CD8-positive, alpha-beta memory T cell (primary cell): ENCODE data around the gene KCNJ10. TPM values are rescaled to one million over a fixed set of nuclear protein-coding genes. Genes with fewer than 3 reads are reported as not detected.

Experiments
- CTCF ChIA-PET: fragments of 350-600 bp; sonication (Branson Sonifier 250); formaldehyde crosslinking; loops from one replicate; lab custom pipeline; 2021; ENCODE audit warnings: antibody characterized with exemption; lab: Charles Lee
- POLR2A ChIA-PET: fragments of 350-600 bp; sonication (Branson Sonifier 250); formaldehyde crosslinking; loops from one replicate; lab custom pipeline; 2021; ENCODE audit warnings: antibody characterized with exemption; lab: Charles Lee
- DNase-seq, 5 donors: peaks; one replicate each; pipeline versions ENCODE4 v3.0.0 to v3.0.0-alpha.2; 2020 to 2022; ENCODE audit warnings: mixed read lengths in 1 of 5
- H3K27ac ChIP-seq: one replicate; pipeline ENCODE4 v1.7.0; 2013; ENCODE audit warnings: low read depth, mild to moderate bottlenecking, low read length, moderate library complexity
- H3K27me3 ChIP-seq: 2 replicates; pipeline ENCODE4 v1.7.0; 2013; ENCODE audit warnings: low read length, mild to moderate bottlenecking; ENCODE audit not compliant: insufficient read depth, poor library complexity, severe bottlenecking
- H3K36me3 ChIP-seq: 2 replicates; pipeline ENCODE4 v1.7.0; 2013; ENCODE audit warnings: mild to moderate bottlenecking, low read length, moderate library complexity; ENCODE audit not compliant: insufficient read depth
- H3K4me1 ChIP-seq: 2 replicates; pipeline ENCODE4 v1.7.0; 2013; ENCODE audit warnings: mild to moderate bottlenecking, low read length, moderate library complexity; ENCODE audit not compliant: insufficient read depth
- H3K4me3 ChIP-seq: 2 replicates; pipeline ENCODE4 v1.7.0; 2013; ENCODE audit warnings: mild to moderate bottlenecking, low read length
- H3K9me3 ChIP-seq: 2 replicates; pipeline ENCODE4 v1.7.0; 2013; ENCODE audit warnings: mild to moderate bottlenecking, low read length
- H3K27ac Mint-ChIP-seq, 8 donors: one replicate each; pipeline ENCODE4 v1.8.0; 2020 to 2021; ENCODE audit warnings: mixed read lengths in 8 of 8, mild to moderate bottlenecking in 6 of 8, inconsistent platforms in 3 of 8, moderate library complexity in 3 of 8
- H3K27me3 Mint-ChIP-seq, 2 donors: one replicate each; pipeline ENCODE4 v1.8.0; 2020 to 2021; ENCODE audit warnings: mixed read lengths in 2 of 2, mild to moderate bottlenecking in 1 of 2, moderate library complexity in 1 of 2
- H3K36me3 Mint-ChIP-seq, 3 donors: one replicate each; pipeline ENCODE4 v1.8.0; 2020 to 2021; ENCODE audit warnings: mixed read lengths in 3 of 3, inconsistent platforms in 1 of 3, mild to moderate bottlenecking in 1 of 3
- H3K4me1 Mint-ChIP-seq, 3 donors: one replicate each; pipeline ENCODE4 v1.8.0; 2020 to 2021; ENCODE audit warnings: mixed read lengths in 3 of 3, inconsistent platforms in 1 of 3, mild to moderate bottlenecking in 1 of 3
- H3K4me3 Mint-ChIP-seq, 7 donors: one replicate each; pipeline ENCODE4 v1.8.0; 2020 to 2021; ENCODE audit warnings: mixed read lengths in 7 of 7, mild to moderate bottlenecking in 6 of 7, moderate library complexity in 4 of 7, inconsistent platforms in 2 of 7
- H3K9me3 Mint-ChIP-seq, 5 donors: one replicate each; pipeline ENCODE4 v1.8.0; 2020 to 2022; ENCODE audit warnings: mixed read lengths in 5 of 5, mild to moderate bottlenecking in 3 of 5, moderate library complexity in 2 of 5, inconsistent platforms in 1 of 5
- polyA plus RNA-seq: library from polyadenylated mRNA; unstranded; fragments of 300-500 nt; fragmentation: Illumina TruSeq; gene quantifications from one replicate; pipeline ENCODE4 v1.2.3, GENCODE V29; 2021
- total RNA-seq, 2 experiments: library from RNA; stranded (reverse); gene quantifications; one replicate each; pipeline ENCODE4 v1.2.3, GENCODE V29; 2021

Gene KCNJ10
- total and polyA plus RNA-seq, 3 experiments from 2014 or later, result 0.13 TPM; not detected in 2

GRCh38 chr1:159989581-159989980 is 80.4 kb downstream of the KCNJ10 start:
- Mint-ChIP-seq H3K36me3 (no peaks in the 10 kb centered on the region), H3K27me3 (peaks cover 18 to 55% of the 10 kb centered on the region in 2 donors), H3K27ac (no peak overlapping the region), H3K4me1 (peaks cover 0 to 6% (median 0%) of the 10 kb centered on the region in 3 donors), H3K4me3 (no peak overlapping the region), H3K9me3 (no peaks in the 10 kb centered on the region)
- no peak overlapping the region for H3K4me3 ChIP-seq
- no peaks in the 10 kb centered on the region for H3K36me3 ChIP-seq
- no peaks in the 10 kb centered on the region for H3K4me1 ChIP-seq
- POLR2A ChIA-PET, result no interaction called here
- no peaks in the 10 kb centered on the region for H3K27me3 ChIP-seq
- H3K9me3 ChIP-seq, result no peaks in the 10 kb centered on the region
- CTCF ChIA-PET, result no interaction called here
- no peak for DNase-seq
- H3K27ac ChIP-seq, result no peak overlapping the region

GRCh38 chr1:159988006-159988405 is 82.0 kb downstream of the KCNJ10 start:
- Mint-ChIP-seq H3K27me3 (peaks cover 13 to 59% of the 10 kb centered on the region in 2 donors), H3K4me3 (no peak overlapping the region), H3K36me3 (no peaks in the 10 kb centered on the region), H3K4me1 (peaks cover 0 to 6% (median 0%) of the 10 kb centered on the region in 3 donors), H3K9me3 (no peaks in the 10 kb centered on the region), H3K27ac (peak overlapping the region in 1 of 8 donors; percentile 18)
- Histone ChIP-seq H3K27ac (no peak overlapping the region), H3K4me1 (no peaks in the 10 kb centered on the region), H3K36me3 (no peaks in the 10 kb centered on the region), H3K27me3 (no peaks in the 10 kb centered on the region), H3K4me3 (no peak overlapping the region), H3K9me3 (no peaks in the 10 kb centered on the region)
- no peak for DNase-seq
- CTCF ChIA-PET, result no interaction called here
- POLR2A ChIA-PET, result no interaction called here

- H3K9me3 ChIP-seq, result no peaks in the 10 kb centered on the region
- Mint-ChIP-seq H3K36me3 (no peaks in the 10 kb centered on the region), H3K9me3 (no peaks in the 10 kb centered on the region), H3K4me1 (peaks cover 0 to 6% (median 0%) of the 10 kb centered on the region in 3 donors), H3K27ac (no peak overlapping the region), H3K4me3 (no peak overlapping the region), H3K27me3 (peaks cover 10 to 59% of the 10 kb centered on the region in 2 donors)
- H3K27me3 ChIP-seq, result no peaks in the 10 kb centered on the region
- no peaks in the 10 kb centered on the region for H3K4me1 ChIP-seq
- ChIA-PET POLR2A (no interaction called here), CTCF (interaction anchor here (1.7 kb wide), 1 partner anchor 20 kb away, joined by 5 read pairs; no protein-coding TSS in a partner anchor)
- H3K4me3 ChIP-seq, result no peak overlapping the region
- H3K36me3 ChIP-seq, result no peaks in the 10 kb centered on the region
- H3K27ac ChIP-seq, result no peak overlapping the region
- no peak for DNase-seq
Observed at GRCh38 chr1:159987186-159987585, 82.8 kb downstream of the KCNJ10 start.

- no peak for DNase-seq
- Histone ChIP-seq H3K9me3 (no peaks in the 10 kb centered on the region), H3K27me3 (no peaks in the 10 kb centered on the region), H3K27ac (no peak overlapping the region), H3K4me3 (no peak overlapping the region), H3K4me1 (no peaks in the 10 kb centered on the region), H3K36me3 (no peaks in the 10 kb centered on the region)
- H3K27me3 Mint-ChIP-seq, result peaks cover 12 to 60% of the 10 kb centered on the region in 2 donors
- ChIA-PET POLR2A (no interaction called here), CTCF (interaction anchor here (1.7 kb wide), 1 partner anchor 21 kb away, joined by 5 read pairs; no protein-coding TSS in a partner anchor)
- H3K4me1 Mint-ChIP-seq, result peaks cover 0 to 3% (median 0%) of the 10 kb centered on the region in 3 donors
- no peak overlapping the region for H3K4me3 Mint-ChIP-seq
- H3K9me3 Mint-ChIP-seq, result no peaks in the 10 kb centered on the region
- H3K27ac Mint-ChIP-seq, result no peak overlapping the region
- no peaks in the 10 kb centered on the region for H3K36me3 Mint-ChIP-seq
Observed at GRCh38 chr1:159986531-159986930, 83.4 kb downstream of the KCNJ10 start.

- POLR2A ChIA-PET, result no interaction called here
- DNase-seq, result no peak
- Histone ChIP-seq H3K4me1 (no peaks in the 10 kb centered on the region), H3K4me3 (no peak overlapping the region), H3K27ac (no peak overlapping the region), H3K9me3 (no peaks in the 10 kb centered on the region), H3K36me3 (no peaks in the 10 kb centered on the region), H3K27me3 (no peaks in the 10 kb centered on the region)
- no peaks in the 10 kb centered on the region for H3K4me1 Mint-ChIP-seq
- no peaks in the 10 kb centered on the region for H3K9me3 Mint-ChIP-seq
- no peak overlapping the region for H3K27ac Mint-ChIP-seq
- no peaks in the 10 kb centered on the region for H3K36me3 Mint-ChIP-seq
- H3K27me3 Mint-ChIP-seq, result peaks cover 12 to 56% of the 10 kb centered on the region in 2 donors
- H3K4me3 Mint-ChIP-seq, result no peak overlapping the region
- CTCF ChIA-PET, result interaction anchor here (1.7 kb wide), 1 partner anchor 21 kb away, joined by 5 read pairs; no protein-coding TSS in a partner anchor
Observed at GRCh38 chr1:159986093-159986492, 83.9 kb downstream of the KCNJ10 start.

GRCh38 chr1:159985473-159985872 is 84.5 kb downstream of the KCNJ10 start:
- Histone ChIP-seq H3K36me3 (no peaks in the 10 kb centered on the region), H3K4me3 (no peak overlapping the region), H3K27ac (no peak overlapping the region), H3K9me3 (no peaks in the 10 kb centered on the region), H3K27me3 (no peaks in the 10 kb centered on the region), H3K4me1 (no peaks in the 10 kb centered on the region)
- Mint-ChIP-seq H3K4me3 (no peak overlapping the region), H3K27me3 (peaks cover 15 to 56% of the 10 kb centered on the region in 2 donors), H3K4me1 (no peaks in the 10 kb centered on the region), H3K27ac (no peak overlapping the region), H3K9me3 (no peaks in the 10 kb centered on the region), H3K36me3 (no peaks in the 10 kb centered on the region)
- ChIA-PET CTCF (interaction anchor here (1.7 kb wide), 1 partner anchor 22 kb away, joined by 5 read pairs; no protein-coding TSS in a partner anchor), POLR2A (no interaction called here)
- no peak for DNase-seq

- ChIA-PET CTCF (no interaction called here), POLR2A (no interaction called here)
- H3K27ac ChIP-seq, result no peak overlapping the region
- H3K27me3 ChIP-seq, result no peaks in the 10 kb centered on the region
- no peak overlapping the region for H3K4me3 ChIP-seq
- no peaks in the 10 kb centered on the region for H3K4me1 ChIP-seq
- H3K4me1 Mint-ChIP-seq, result no peaks in the 10 kb centered on the region
- no peak for DNase-seq
- no peak overlapping the region for H3K4me3 Mint-ChIP-seq
- H3K27ac Mint-ChIP-seq, result peak overlapping the region in 1 of 8 donors; percentile 11
- no peaks in the 10 kb centered on the region for H3K36me3 ChIP-seq
- no peaks in the 10 kb centered on the region for H3K36me3 Mint-ChIP-seq
- H3K9me3 ChIP-seq, result no peaks in the 10 kb centered on the region
- no peaks in the 10 kb centered on the region for H3K9me3 Mint-ChIP-seq
- H3K27me3 Mint-ChIP-seq, result peaks cover 13 to 60% of the 10 kb centered on the region in 2 donors
Observed at GRCh38 chr1:159983681-159984080, 86.3 kb downstream of the KCNJ10 start.

GRCh38 chr1:159982280-159982679 is 87.7 kb downstream of the KCNJ10 start:
- no peak overlapping the region for H3K27ac ChIP-seq
- no peaks in the 10 kb centered on the region for H3K36me3 ChIP-seq
- CTCF ChIA-PET, result no interaction called here
- no peaks in the 10 kb centered on the region for H3K36me3 Mint-ChIP-seq
- no peaks in the 10 kb centered on the region for H3K4me1 Mint-ChIP-seq
- H3K4me3 Mint-ChIP-seq, result no peak overlapping the region
- no peak for DNase-seq
- H3K27me3 Mint-ChIP-seq, result peaks cover 14 to 52% of the 10 kb centered on the region in 2 donors
- H3K27me3 ChIP-seq, result no peaks in the 10 kb centered on the region
- H3K9me3 ChIP-seq, result no peaks in the 10 kb centered on the region
- no peaks in the 10 kb centered on the region for H3K4me1 ChIP-seq
- no peak overlapping the region for H3K27ac Mint-ChIP-seq
- H3K4me3 ChIP-seq, result no peak overlapping the region
- no peaks in the 10 kb centered on the region for H3K9me3 Mint-ChIP-seq
- POLR2A ChIA-PET, result no interaction called here
